Body of pancreas (tissue), 4 donors: ENCODE data around the gene GRAP2. TPM values are rescaled to one million over a fixed set of nuclear protein-coding genes. Genes with fewer than 3 reads are reported as not detected.

Source experiments
- ATAC-seq: fragments of 150-250 bp; one replicate; pipeline ENCODE4 v1.9.1; 2016
- DNase-seq, 4 donors: peaks; one replicate each; pipeline ENCODE4 v3.0.0-alpha.2; 2019
- H3K27ac ChIP-seq, 4 donors: fragments of 200-600 bp; sonication (generic); 1 replicate in 3 of 4; 2 replicates in 1 of 4; pipeline versions ENCODE4 v1.5.1 to v1.6.1; 2016 to 2019; ENCODE audit warnings: mild to moderate bottlenecking in 1 of 4, mixed read lengths in 1 of 4, moderate library complexity in 1 of 4
- H3K27me3 ChIP-seq, 2 donors: fragments of 200-600 bp; sonication (generic); one replicate each; pipeline ENCODE4 v1.6.0; 2016; ENCODE audit warnings: mild to moderate bottlenecking in 1 of 2
- H3K36me3 ChIP-seq, 2 donors: fragments of 200-600 bp; sonication (generic); replicated peaks in 1 of 2; 2 replicates each; pipeline ENCODE4 v1.5.1; 2016; ENCODE audit warnings: low read depth in 2 of 2; ENCODE audit not compliant: insufficient read depth in 1 of 2
- H3K4me1 ChIP-seq: fragments of 200-600 bp; sonication (generic); one replicate; pipeline ENCODE4 v1.6.0; 2016
- H3K4me3 ChIP-seq, 2 donors: fragments of 200-600 bp; sonication (generic); 1 replicate in 1 of 2; 2 replicates in 1 of 2; pipeline ENCODE4 v1.5.1; 2016 to 2019
- H3K9me3 ChIP-seq, 3 donors: fragments of 200-600 bp; sonication (generic); 1 replicate in 2 of 3; 2 replicates in 1 of 3; pipeline ENCODE4 v1.5.1; 2016
- CTCF ChIP-seq, 7 experiments: fragments of 450-650 bp in 4 of 7; fragments of 200-600 bp in 3 of 7; sonication (generic) in 3 of 7; IDR thresholded peaks; one replicate each; pipeline ENCODE4 v1.5.1; 2016 to 2019; ENCODE audit warnings: antibody characterized with exemption in 7 of 7
- POLR2A ChIP-seq, 3 donors: fragments of 450-650 bp; IDR thresholded peaks; one replicate each; pipeline ENCODE4 v1.6.1; 2016; ENCODE audit warnings: antibody characterized with exemption in 3 of 3, mild to moderate bottlenecking in 2 of 3
- WGBS, 2 donors: methylation state at CpG; one replicate each; pipeline ENCODE4 v1.1.5; 2017; 5-methylcytosine and 5-hydroxymethylcytosine counted together
- intact Hi-C: fragments of 100-400 bp; cut with DNase I; formaldehyde crosslinking; loops from one replicate; pipeline ENCODE4 v1.15.1; 2023
- small RNA-seq: library from RNA; depleted of rRNA; stranded (forward); fragments of <200 nt; gene quantifications from one replicate; pipeline ENCODE3, GENCODE V24; 2016
- total RNA-seq, 2 donors: library from RNA; depleted of rRNA; stranded (reverse); fragments of >200 nt; gene quantifications; one replicate each; pipeline ENCODE4 v1.1.0, GENCODE V29; 2016

GRAP2 gene
- total RNA-seq, 2 donors from 2014 or later = 0.78 to 0.99 TPM

- intact Hi-C loops = no loop called here
- ATAC-seq (no peak), DNase-seq (no peak)
- 86 to 90% methylated on average over 6 to 7 of the region's 7 CpGs for WGBS, 2 donors
- Histone ChIP-seq H3K9me3 (no peaks in the 10 kb centered on the region), H3K27me3 (no peaks in the 10 kb centered on the region), H3K4me3 (no peak overlapping the region), H3K36me3 (peaks cover 5 to 8% of the 10 kb centered on the region in 2 donors), H3K4me1 (peaks cover 3% of the 10 kb centered on the region), H3K27ac (no peak overlapping the region)
- no peak for TF ChIP-seq POLR2A (IDR thresholded peaks at IDR 0.05)
- no peak for TF ChIP-seq CTCF (IDR thresholded peaks at IDR 0.05)
Measured at GRCh38 chr22:40020956-40021355, 120.1 kb downstream of the GRAP2 start.

GRCh38 chr22:40021401-40022000 lies 120.6 kb downstream of the GRAP2 start:
- ATAC-seq = no peak
- no peak for TF ChIP-seq POLR2A (IDR thresholded peaks at IDR 0.05)
- no peak for TF ChIP-seq CTCF (IDR thresholded peaks at IDR 0.05)
- Histone ChIP-seq H3K36me3 (peaks cover 5 to 8% of the 10 kb centered on the region in 2 donors), H3K4me1 (no peaks in the 10 kb centered on the region), H3K27ac (no peak overlapping the region), H3K27me3 (no peaks in the 10 kb centered on the region), H3K4me3 (no peak overlapping the region), H3K9me3 (no peaks in the 10 kb centered on the region)
- no peak for DNase-seq
- 87 to 90% methylated on average over 19 to 34 of the region's 34 CpGs for WGBS, 2 donors
- intact Hi-C loops = no loop called here

- H3K36me3 ChIP-seq = peaks cover 5 to 8% of the 10 kb centered on the region in 2 donors
- no peaks in the 10 kb centered on the region for H3K27me3 ChIP-seq
- DNase-seq (no peak), ATAC-seq (no peak)
- intact Hi-C loops = no loop called here
- TF ChIP-seq CTCF (IDR thresholded peaks at IDR 0.05) = no peak
- no peak for TF ChIP-seq POLR2A (IDR thresholded peaks at IDR 0.05)
- no peak overlapping the region for H3K27ac ChIP-seq
- H3K4me3 ChIP-seq = no peak overlapping the region
- no peaks in the 10 kb centered on the region for H3K4me1 ChIP-seq
- H3K9me3 ChIP-seq = no peaks in the 10 kb centered on the region
- WGBS, 2 donors = 88 to 95% methylated on average over 8 to 11 of the region's 11 CpGs
Measured at GRCh38 chr22:40022536-40023240, 121.8 kb downstream of the GRAP2 start.

Small RNAs within 50 kb of the gene (small RNA-seq; reads per million reads assigned to genes)
- not detected for gene RN7SKP210

Other genes with a start within 250 kb of the GRAP2 start
- not detected for gene ENTHD1, start 7.3 kb upstream of the GRAP2 start, total RNA-seq
- gene TMA7B, start 59.3 kb downstream of the GRAP2 start, total RNA-seq = not detected
- gene FAM83F, start 93.9 kb downstream of the GRAP2 start, total RNA-seq = 1 to 10 TPM; 8.9 to 9.1 TPM